ENCODE data around the gene SLC9A9. TPM values are rescaled to one million over a fixed set of nuclear protein-coding genes. Genes with fewer than 3 reads are reported as not detected.
A peak's percentile ranks its signal among the peaks of the same experiment; 100 is the strongest.
"Not testable (repeated sequence)": the region's sequence is repeated elsewhere in the genome, so short reads cannot be mapped to it uniquely, and the experiment has no call there.

Gene SLC9A9
- total RNA-seq, 1 experiment from 2014 or later = 1.5 TPM

DNA sequence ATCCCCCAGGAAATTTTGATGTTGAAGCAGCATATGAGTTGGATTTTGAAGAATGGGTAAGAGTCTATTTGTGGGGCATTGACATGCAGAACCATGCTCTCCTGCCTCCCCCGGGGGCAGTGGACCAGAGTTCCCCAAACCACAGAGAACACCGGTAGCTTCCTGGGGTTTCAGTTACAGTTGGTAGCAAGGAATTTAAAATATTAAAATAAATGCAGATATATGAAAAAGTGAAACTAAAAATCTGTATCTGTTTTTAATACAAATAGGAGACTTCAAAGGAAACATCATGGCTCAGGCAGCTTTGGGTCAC is 37.4 kb downstream of the SLC9A9 start:
- no peak for DNase-seq (ENCODE audit: low read depth)

DNA sequence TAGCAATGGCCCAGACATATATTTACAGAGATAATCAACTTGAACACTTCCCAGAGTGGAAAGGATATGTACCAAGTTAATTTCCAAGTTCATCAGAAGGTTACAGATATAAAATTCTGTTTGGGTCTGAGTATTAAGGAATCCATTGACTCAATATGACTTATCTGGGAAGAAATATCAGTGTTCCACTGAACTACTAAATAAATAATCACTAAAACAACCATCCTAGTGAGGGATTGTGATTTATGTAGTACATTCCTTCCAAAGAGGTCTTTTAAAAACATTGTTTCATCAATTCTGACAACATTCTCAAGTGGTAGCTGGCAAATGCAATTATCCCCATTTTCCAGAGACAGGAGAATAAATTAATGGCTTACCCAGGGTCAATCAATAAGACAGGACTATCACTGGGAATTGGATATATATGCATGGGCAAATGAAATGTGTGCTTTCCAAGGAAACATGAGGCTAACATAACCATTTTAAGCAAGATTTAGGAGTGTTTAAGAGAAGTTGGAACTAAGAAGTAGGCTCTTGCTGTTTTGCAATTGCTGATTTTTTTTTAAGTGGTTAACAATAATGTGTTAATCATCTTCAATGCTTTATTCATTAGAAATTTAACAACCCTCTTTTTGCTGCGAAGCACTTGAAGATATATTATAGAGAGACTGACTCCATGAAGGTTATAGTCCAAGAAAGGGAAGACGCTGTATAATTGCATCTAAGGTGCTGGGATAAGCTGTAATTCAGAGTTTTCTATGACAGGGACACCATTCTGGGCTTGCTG is 37.9 kb downstream of the SLC9A9 start:
- DNase-seq (ENCODE audit: low read depth) = no peak

GRCh38 chr3:143809121-143809621 is 39.1 kb downstream of the SLC9A9 start:
- DNase-seq (ENCODE audit: low read depth) = no peak

GRCh38 chr3:143808030-143808429 is 40.2 kb downstream of the SLC9A9 start:
- no peak for DNase-seq (ENCODE audit: low read depth)

DNA sequence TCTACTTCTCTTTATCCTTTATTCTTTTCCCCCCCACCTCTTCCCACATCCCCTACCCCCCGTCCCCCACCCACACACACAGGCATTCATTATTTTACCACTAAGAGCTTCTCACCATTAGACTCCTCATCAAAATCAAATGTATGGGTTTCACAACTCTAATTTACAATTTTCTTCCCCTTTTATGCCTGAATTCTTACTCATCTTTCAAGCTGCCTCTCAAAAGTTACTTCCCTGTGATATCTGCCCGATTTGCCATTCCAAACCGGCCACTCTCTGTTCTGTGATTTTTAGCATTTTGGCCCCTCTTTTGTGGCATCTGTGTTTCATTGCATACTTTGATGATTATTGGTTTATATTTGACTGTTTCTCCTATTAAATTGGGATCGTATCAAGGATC is 42.2 kb downstream of the SLC9A9 start:
- no peak for DNase-seq (ENCODE audit: low read depth)

- not testable (repeated sequence) for DNase-seq (ENCODE audit: low read depth)
Observed at GRCh38 chr3:143805476-143805875, 42.8 kb downstream of the SLC9A9 start.

DNA sequence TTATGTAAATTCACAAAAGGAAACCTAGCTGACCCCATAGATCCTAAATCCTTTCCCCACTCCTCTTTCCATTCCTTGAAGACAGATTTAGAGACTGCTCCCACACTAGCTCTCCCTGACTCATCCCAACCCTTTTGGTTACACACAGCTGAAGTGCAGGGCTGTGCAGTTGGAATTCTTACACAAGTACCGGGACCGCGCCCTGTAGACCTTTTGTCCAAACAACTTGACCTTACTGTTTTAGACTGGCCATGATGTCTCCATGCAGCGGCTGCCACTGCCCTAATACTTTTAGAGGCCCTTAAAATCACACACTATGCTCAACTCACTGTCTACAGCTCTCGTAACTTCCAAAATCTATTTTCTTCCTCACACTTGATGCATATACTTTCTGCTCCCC is 47.2 kb downstream of the SLC9A9 start:
- DNase-seq (ENCODE audit: low read depth) = not testable (repeated sequence)

DNA sequence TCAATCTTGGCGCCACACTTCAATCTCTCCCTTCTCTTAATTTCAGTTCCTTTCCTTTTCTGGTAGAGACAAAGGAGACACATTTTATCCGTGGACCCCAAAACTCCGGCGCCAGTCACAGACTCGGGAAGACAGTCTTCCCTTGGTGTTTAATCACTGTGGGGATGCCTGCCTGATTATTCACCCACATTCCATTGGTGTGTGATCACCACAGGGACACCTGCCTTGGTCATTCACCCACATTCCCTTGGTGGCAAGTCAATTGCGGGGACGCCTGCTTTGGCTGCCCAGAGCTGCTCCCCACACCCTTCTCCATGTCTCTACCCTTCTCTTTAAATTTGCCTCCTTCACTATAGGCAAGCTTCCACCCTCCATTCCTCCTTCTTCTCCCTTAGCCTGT is 50.1 kb downstream of the SLC9A9 start:
- DNase-seq (ENCODE audit: low read depth) = peak; percentile 51

DNA sequence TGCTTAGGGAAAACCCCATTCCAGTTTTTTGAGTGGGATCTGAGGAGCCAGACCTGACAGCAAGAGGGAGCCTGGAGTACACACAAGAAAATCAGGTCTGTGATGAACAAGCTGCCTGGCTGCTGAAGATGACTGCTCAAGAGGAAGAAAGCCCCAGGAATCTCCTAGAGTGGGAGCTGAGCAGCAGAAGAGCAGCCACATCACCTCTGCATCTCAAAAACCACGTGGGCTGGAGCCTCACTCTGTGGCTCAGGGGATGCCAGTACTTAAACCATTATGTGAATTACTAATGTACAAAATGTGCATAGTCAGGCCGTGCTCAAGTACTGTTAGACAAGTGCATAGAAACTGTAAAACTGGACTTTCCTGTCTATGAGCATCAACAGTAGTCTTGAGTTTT is 52.4 kb downstream of the SLC9A9 start:
- peak; percentile 16 for DNase-seq (ENCODE audit: low read depth)

DNA sequence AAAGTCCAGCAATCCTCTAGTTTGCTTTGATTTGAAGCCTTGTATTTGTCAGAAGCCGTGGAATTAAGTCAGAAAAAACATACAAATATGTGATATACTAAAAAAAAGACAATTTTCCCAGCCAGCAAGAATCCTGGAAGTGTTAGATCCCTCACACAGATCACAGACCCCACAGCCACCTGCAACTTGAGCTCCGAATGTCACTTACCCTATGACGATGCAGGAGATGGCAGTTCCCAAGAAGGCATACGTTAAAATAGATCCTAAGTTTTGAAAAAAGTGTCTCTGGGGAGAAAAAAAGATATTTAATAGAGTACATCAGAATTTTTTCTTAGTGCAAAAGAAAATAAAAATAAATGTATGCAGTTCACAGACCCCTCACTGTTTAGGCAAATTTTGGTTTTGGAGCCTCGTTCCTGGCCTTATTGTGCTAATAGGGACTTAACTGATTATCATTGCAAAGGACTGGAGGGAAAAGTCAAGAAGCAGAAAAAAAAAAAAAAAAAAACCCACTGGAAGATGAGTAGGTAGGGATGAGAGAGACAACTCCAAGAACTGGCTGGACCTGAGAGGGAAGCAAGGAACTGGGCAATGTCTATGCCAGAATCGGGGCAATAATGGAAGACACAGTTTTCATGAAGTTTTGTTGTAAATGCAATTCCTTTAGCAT is 53.3 kb downstream of the SLC9A9 start:
- DNase-seq (ENCODE audit: low read depth) = no peak

DNA sequence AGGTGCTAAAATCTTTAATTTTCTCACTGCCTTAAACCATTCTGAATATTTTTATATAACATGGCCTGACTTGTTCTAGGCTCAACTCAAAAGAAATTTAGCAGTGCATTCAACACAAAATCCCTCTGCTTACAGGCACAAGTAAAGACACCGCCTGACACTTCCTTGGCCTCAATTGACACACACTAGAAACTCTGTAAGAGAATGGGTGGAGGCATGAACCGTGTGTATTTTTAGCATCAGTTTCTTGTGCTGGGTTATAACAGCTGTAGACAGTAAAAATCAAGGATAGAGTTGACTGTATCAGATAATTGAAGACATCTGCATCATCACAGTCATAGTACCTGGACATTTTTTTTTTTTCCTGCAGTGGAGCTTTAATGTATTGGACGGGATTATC is 54.3 kb downstream of the SLC9A9 start:
- no peak for DNase-seq (ENCODE audit: low read depth)

DNA sequence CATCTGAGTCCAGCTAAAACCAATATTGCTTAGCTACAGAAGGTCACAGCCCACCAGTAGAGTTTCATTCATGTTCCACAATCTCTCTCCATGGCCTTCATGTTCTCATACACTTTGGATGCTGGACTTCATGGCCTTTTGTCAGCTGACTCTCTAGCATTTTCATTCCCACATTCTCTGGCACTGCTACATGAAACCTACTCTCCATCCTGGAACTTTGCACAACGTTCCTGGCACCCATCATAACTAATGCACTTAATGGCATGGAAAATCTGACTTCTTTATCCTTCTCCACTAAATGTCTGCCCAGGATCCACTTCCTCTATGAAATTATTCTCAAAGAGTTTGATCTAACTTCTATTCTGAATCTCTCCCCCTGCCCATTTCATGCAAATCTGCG is 56.9 kb downstream of the SLC9A9 start:
- no peak for DNase-seq (ENCODE audit: low read depth)

GRCh38 chr3:143786219-143787191 is 61.8 kb downstream of the SLC9A9 start:
- DNase-seq (ENCODE audit: low read depth) = no peak

DNA sequence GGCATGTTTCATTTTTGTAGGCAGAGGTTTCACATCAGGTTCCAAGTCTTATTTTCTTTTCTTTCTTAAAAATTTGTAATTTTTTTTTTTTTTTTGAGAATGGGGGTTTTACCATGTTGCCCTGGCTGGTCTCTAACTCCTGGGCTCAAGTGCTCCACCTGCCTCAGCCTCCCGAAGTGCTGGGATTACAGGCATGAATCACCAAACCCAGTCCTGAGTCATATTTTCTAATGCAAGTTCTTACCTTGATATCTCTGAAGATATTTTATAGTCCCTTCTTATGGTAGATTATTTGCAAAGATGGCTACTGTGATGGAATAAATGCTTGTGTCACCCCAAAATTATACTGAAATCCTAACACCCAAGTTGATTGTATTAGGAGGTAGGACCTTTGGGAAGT is 63.8 kb downstream of the SLC9A9 start:
- DNase-seq (ENCODE audit: low read depth) = peak; percentile 68

DNA sequence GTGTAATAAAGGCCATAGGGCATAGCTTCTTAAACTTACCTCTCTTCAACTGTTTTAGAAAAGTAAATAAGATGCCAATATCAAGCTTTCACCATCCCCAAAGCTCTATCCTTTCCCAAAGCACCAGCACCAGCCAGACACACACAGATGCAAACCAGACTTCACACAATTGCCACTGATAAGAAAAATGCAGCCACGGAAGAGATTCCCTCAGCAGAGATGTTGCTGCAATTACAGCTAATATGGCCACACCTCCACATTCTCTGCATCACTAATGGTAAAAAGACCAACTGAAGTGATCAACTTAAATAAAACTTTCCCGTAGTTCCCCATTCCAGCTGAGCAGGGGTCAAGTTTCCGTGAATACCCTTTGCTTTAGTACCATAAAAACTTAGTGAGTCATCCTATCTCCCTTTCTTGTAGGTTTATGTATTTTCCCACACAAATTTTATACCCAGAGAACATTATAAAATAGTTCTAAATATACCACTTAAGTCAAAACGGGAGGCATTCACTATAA is 64.4 kb downstream of the SLC9A9 start:
- DNase-seq (ENCODE audit: low read depth) = peak; percentile 41

GRCh38 chr3:143775459-143775858 is 72.8 kb downstream of the SLC9A9 start:
- peak; percentile 47 for DNase-seq (ENCODE audit: low read depth)

DNA sequence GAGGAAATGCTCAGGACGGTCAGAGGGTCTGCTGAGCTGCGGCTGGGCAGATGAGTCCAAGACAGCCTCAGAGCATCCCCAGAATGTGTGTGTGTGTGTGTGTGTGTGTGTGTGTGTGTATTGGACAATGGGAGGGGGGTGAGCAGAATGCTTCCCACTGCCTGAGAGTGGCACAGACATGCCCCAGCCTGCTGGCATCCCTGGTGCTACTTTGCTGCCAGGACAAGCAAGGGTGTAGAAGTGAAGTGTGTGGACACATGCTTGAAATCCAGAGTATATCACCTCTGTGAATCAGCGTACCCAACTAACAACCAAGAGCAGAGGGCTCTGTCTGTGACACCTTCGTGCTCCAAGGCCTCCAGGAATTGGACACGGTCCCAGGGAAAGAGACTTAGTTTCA is 76.3 kb downstream of the SLC9A9 start:
- DNase-seq (ENCODE audit: low read depth) = no peak

GRCh38 chr3:143771258-143771657 is 77.0 kb downstream of the SLC9A9 start:
- DNase-seq (ENCODE audit: low read depth) = no peak

- no peak for DNase-seq (ENCODE audit: low read depth)
Observed at GRCh38 chr3:143770391-143770790, 77.9 kb downstream of the SLC9A9 start.

GRCh38 chr3:143769616-143770015 is 78.7 kb downstream of the SLC9A9 start:
- no peak for DNase-seq (ENCODE audit: low read depth)

DNA sequence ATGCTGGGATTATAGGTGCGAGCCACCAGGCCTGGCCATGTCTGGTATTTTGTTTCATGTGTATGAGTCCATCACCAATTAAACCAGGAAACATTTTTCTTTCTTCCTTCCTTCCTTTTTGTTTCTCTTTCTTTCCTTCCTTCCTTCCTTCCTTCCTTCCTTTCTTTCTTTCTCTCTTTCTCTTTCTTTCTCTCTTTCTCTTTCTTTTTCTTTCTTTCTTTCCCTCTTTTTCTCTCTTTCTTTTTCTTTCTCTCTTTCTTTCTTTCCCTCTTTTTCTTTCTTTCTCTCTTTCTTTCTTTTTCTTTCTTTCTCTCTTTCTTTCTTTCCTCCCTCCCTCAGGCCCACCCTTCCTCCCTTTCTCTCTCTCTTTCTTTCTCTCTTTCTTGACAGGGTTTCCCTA is 83.4 kb downstream of the SLC9A9 start:
- no peak for DNase-seq (ENCODE audit: low read depth)
